Gastrocnemius medialis (tissue), 4 donors: ENCODE measurements around the gene CTNNA2.

Experiments used
- POLR2A ChIP-seq, 2 donors: fragments of 450-650 bp; IDR thresholded peaks; one replicate each; pipeline ENCODE4 v1.6.1; 2017; ENCODE audit warnings: antibody characterized with exemption in 2 of 2, mild to moderate bottlenecking in 2 of 2, moderate library complexity in 2 of 2
- TF ChIP-seq, protein P1 (sequence below), 5 experiments: fragments of 450-650 bp in 3 of 5; fragments of 200-600 bp in 2 of 5; sonication (generic) in 2 of 5; IDR thresholded peaks in 4 of 5; conservative IDR thresholded peaks in 1 of 5; 1 replicate in 4 of 5; 2 replicates in 1 of 5; pipeline ENCODE4 v1.5.1; 2016 to 2019; ENCODE audit warnings: antibody characterized with exemption in 5 of 5, mild to moderate bottlenecking in 3 of 5, moderate library complexity in 3 of 5

DNA sequence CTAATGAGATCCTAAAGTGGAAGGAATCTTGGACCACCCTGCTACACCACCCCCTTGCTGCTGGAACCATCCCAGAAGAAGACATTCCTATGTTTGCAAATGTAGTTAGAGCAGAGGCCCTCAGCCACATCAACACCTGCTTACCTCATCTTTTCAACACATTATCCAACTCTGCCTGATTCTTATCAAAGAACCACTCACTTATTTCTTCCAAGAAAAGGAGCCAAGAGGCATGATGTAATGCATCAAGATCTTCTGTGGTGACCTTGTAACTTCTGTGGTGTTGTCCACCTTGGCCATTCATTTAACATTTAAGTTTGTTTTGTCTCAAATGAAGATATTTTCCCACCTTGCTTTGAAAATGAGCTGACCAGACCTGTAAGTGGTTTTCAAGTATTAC lies 338.1 kb downstream of the CTNNA2 start:
- TF ChIP-seq, protein P1, sequence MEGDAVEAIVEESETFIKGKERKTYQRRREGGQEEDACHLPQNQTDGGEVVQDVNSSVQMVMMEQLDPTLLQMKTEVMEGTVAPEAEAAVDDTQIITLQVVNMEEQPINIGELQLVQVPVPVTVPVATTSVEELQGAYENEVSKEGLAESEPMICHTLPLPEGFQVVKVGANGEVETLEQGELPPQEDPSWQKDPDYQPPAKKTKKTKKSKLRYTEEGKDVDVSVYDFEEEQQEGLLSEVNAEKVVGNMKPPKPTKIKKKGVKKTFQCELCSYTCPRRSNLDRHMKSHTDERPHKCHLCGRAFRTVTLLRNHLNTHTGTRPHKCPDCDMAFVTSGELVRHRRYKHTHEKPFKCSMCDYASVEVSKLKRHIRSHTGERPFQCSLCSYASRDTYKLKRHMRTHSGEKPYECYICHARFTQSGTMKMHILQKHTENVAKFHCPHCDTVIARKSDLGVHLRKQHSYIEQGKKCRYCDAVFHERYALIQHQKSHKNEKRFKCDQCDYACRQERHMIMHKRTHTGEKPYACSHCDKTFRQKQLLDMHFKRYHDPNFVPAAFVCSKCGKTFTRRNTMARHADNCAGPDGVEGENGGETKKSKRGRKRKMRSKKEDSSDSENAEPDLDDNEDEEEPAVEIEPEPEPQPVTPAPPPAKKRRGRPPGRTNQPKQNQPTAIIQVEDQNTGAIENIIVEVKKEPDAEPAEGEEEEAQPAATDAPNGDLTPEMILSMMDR (IDR thresholded peaks at IDR 0.05 in 4 of 5, conservative IDR thresholded peaks at IDR 0.05 in 1 of 5), result no peak
- no peak for TF ChIP-seq POLR2A (IDR thresholded peaks at IDR 0.05)
